Omental fat pad (tissue), 4 donors: ENCODE data around the gene SPIRE1. TPM values are rescaled to one million over a fixed set of nuclear protein-coding genes. Genes with fewer than 3 reads are reported as not detected.

Source experiments
- ATAC-seq: fragments of 150-250 bp; one replicate; pipeline ENCODE4 v1.9.1; 2016; ENCODE audit warnings: mild to moderate bottlenecking, moderate library complexity; ENCODE audit not compliant: low FRiP score
- DNase-seq: peaks from one replicate; pipeline ENCODE4 v3.0.0-alpha.2; 2019; ENCODE audit warnings: low spot score
- CTCF ChIP-seq, 3 donors: fragments of 450-650 bp; IDR thresholded peaks; one replicate each; pipeline ENCODE4 v1.5.1; 2016 to 2017; ENCODE audit warnings: antibody characterized with exemption in 3 of 3, mild to moderate bottlenecking in 3 of 3, moderate library complexity in 2 of 3
- total RNA-seq, 4 donors: library from RNA; depleted of rRNA; stranded (reverse); fragments of >200 nt; gene quantifications; one replicate each; pipeline ENCODE4 v1.1.0, GENCODE V29; 2016

The SPIRE1 gene
- total RNA-seq, 4 donors from 2014 or later: 16.8 to 29.2 (median 24.8) TPM

GRCh38 chr18:12659904-12660605 lies 2.1 kb upstream of the SPIRE1 start:
- ATAC-seq: no peak
- no peak for DNase-seq
- peak in 2 of 3 donors; percentile 56 to 61 for TF ChIP-seq CTCF (IDR thresholded peaks at IDR 0.05)

- ATAC-seq (peak; percentile 11), DNase-seq (no peak)
- no peak for TF ChIP-seq CTCF (IDR thresholded peaks at IDR 0.05)
Measured at GRCh38 chr18:12658426-12659138, 675 bp upstream of the SPIRE1 start.

GRCh38 chr18:12656938-12657683 lies 796 bp downstream of the SPIRE1 start:
- TF ChIP-seq CTCF (IDR thresholded peaks at IDR 0.05): no peak
- no peak for DNase-seq
- peak; percentile 81 for ATAC-seq

GRCh38 chr18:12656605-12656937 lies 1.3 kb downstream of the SPIRE1 start:
- no peak for DNase-seq
- no peak for ATAC-seq
- no peak for TF ChIP-seq CTCF (IDR thresholded peaks at IDR 0.05)

- ATAC-seq: no peak
- no peak for DNase-seq
- TF ChIP-seq CTCF (IDR thresholded peaks at IDR 0.05): no peak
Measured at GRCh38 chr18:12654971-12655370, 2.9 kb downstream of the SPIRE1 start.

- no peak for ATAC-seq
Measured at GRCh38 chr18:12652861-12653401, 5.0 kb downstream of the SPIRE1 start.

More at GRCh38 chr18:12652861-12653401, 5.0 kb downstream of the SPIRE1 start:
- DNase-seq: no peak
- TF ChIP-seq CTCF (IDR thresholded peaks at IDR 0.05): no peak
